SU-DHL-6 (cell line): ENCODE data around the gene GJA4.

Experiments used
- H2AFZ ChIP-seq: fragments of 200-600 bp; sonication (generic); 2 replicates; pipeline ENCODE4 v1.6.1; 2014; ENCODE audit warnings: low read depth, mild to moderate bottlenecking, moderate library complexity, mixed read lengths, antibody characterized with exemption, low read length; ENCODE audit not compliant: severe bottlenecking
- H3F3A ChIP-seq: fragments of 200-600 bp; shearing (Covaris generic); 2 replicates; pipeline ENCODE4 v1.6.0; 2016; ENCODE audit warnings: antibody characterized with exemption, mild to moderate bottlenecking; ENCODE audit not compliant: insufficient read depth
- H3K27ac ChIP-seq: fragments of 200-600 bp; sonication (generic); 2 replicates; pipeline ENCODE4 v1.5.1; 2016; ENCODE audit warnings: low read depth, mild to moderate bottlenecking, low read length, moderate library complexity, mixed read lengths
- H3K27me3 ChIP-seq: fragments of 200-600 bp; sonication (generic), shearing (Covaris generic); 2 replicates; pipeline ENCODE4 v1.6.0; 2014; ENCODE audit warnings: mild to moderate bottlenecking, low read length
- H3K36me3 ChIP-seq: fragments of 200-600 bp; sonication (generic); 2 replicates; pipeline ENCODE4 v1.6.1; 2014; ENCODE audit warnings: mild to moderate bottlenecking, low read length, mixed read lengths
- H3K4me2 ChIP-seq: fragments of 300-600, 200-600 bp; shearing (Covaris generic), sonication (generic); 2 replicates; pipeline ENCODE4 v1.6.0; 2014; ENCODE audit warnings: low read length, low read depth, mild to moderate bottlenecking; ENCODE audit not compliant: poor library complexity, severe bottlenecking
- H3K4me3 ChIP-seq: fragments of 200-600 bp; sonication (generic); 2 replicates; pipeline ENCODE4 v1.5.1; 2014; ENCODE audit warnings: antibody characterized with exemption, low read length, mild to moderate bottlenecking, mixed read lengths; ENCODE audit not compliant: insufficient read depth, poor library complexity, severe bottlenecking
- H3K79me2 ChIP-seq: fragments of 200-600 bp; sonication (generic); 2 replicates; pipeline ENCODE4 v1.6.1; 2014; ENCODE audit warnings: mild to moderate bottlenecking, low read length, moderate library complexity; ENCODE audit not compliant: insufficient read depth
- H3K9ac ChIP-seq: fragments of 200-600 bp; sonication (generic); 2 replicates; pipeline ENCODE4 v1.7.0; 2014; ENCODE audit warnings: mild to moderate bottlenecking, low read length
- H3K9me2 ChIP-seq: fragments of 200-600 bp; sonication (generic); replicated peaks from 2 replicates; pipeline ENCODE4 v1.6.1; 2014; ENCODE audit warnings: low read length; ENCODE audit not compliant: insufficient read depth
- H3K9me3 ChIP-seq: fragments of 200-600 bp; sonication (generic); 2 replicates; pipeline ENCODE4 v1.6.1; 2014; ENCODE audit warnings: low read length, mixed read lengths; ENCODE audit not compliant: insufficient read depth
- H4K20me1 ChIP-seq: fragments of 200-600 bp; sonication (generic); 2 replicates; pipeline ENCODE4 v1.6.1; 2014; ENCODE audit warnings: low read depth, mild to moderate bottlenecking, antibody characterized with exemption, low read length, moderate library complexity, mixed read lengths
- EZH2phosphoT487 ChIP-seq: fragments of 200-600 bp; sonication (generic), shearing (Covaris generic); conservative IDR thresholded peaks from 2 replicates; pipeline ENCODE4 v1.6.1; 2018; ENCODE audit warnings: mild to moderate bottlenecking, antibody characterized with exemption, low read length, moderate library complexity, mixed read lengths
- TF ChIP-seq, protein P1 (sequence below): fragments of 200-600 bp; sonication (generic); IDR thresholded peaks from one replicate; pipeline ENCODE4 v1.5.1; 2017; ENCODE audit warnings: antibody characterized with exemption, mild to moderate bottlenecking, low read length, moderate library complexity; ENCODE audit not compliant: insufficient read depth, poor library complexity, severe bottlenecking

Gene GJA4

GRCh38 chr1:34792868-34793727 lies at the start of gene GJA4:
Gene GJA4 (plus strand): TSS chr1:34792999. CDS start chr1:34794214, 1,215 bp downstream.
- Histone ChIP-seq H3K79me2 (no peaks in the 10 kb centered on the region), H3K9ac (no peak within 1 kb of the TSS), H3F3A (no peaks in the 10 kb centered on the region), H3K27ac (no peak within 1 kb of the TSS), H3K9me3 (no peaks in the 10 kb centered on the region), H3K4me2 (no peak within 1 kb of the TSS), H3K36me3 (no peaks in the 10 kb centered on the region), H3K4me3 (no peak within 1 kb of the TSS), H4K20me1 (no peaks in the 10 kb centered on the region), H2AFZ (no peak within 1 kb of the TSS), H3K9me2 (no peaks in the 10 kb centered on the region), H3K27me3 (no peaks in the 10 kb centered on the region)
- TF ChIP-seq, protein P1, sequence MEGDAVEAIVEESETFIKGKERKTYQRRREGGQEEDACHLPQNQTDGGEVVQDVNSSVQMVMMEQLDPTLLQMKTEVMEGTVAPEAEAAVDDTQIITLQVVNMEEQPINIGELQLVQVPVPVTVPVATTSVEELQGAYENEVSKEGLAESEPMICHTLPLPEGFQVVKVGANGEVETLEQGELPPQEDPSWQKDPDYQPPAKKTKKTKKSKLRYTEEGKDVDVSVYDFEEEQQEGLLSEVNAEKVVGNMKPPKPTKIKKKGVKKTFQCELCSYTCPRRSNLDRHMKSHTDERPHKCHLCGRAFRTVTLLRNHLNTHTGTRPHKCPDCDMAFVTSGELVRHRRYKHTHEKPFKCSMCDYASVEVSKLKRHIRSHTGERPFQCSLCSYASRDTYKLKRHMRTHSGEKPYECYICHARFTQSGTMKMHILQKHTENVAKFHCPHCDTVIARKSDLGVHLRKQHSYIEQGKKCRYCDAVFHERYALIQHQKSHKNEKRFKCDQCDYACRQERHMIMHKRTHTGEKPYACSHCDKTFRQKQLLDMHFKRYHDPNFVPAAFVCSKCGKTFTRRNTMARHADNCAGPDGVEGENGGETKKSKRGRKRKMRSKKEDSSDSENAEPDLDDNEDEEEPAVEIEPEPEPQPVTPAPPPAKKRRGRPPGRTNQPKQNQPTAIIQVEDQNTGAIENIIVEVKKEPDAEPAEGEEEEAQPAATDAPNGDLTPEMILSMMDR = no peak
- TF ChIP-seq EZH2phosphoT487 = no peak

- no peaks in the 10 kb centered on the region for H3K9me2 ChIP-seq
- H3K9ac ChIP-seq = no peak overlapping the region
- no peak overlapping the region for H2AFZ ChIP-seq
- no peaks in the 10 kb centered on the region for H3K9me3 ChIP-seq
- no peaks in the 10 kb centered on the region for H3K79me2 ChIP-seq
- H3K4me3 ChIP-seq = no peak overlapping the region
- H3F3A ChIP-seq = no peaks in the 10 kb centered on the region
- no peaks in the 10 kb centered on the region for H3K36me3 ChIP-seq
- H3K27ac ChIP-seq = no peak overlapping the region
- no peaks in the 10 kb centered on the region for H4K20me1 ChIP-seq
- TF ChIP-seq, protein P1 = no peak
- TF ChIP-seq EZH2phosphoT487 = no peak
- H3K27me3 ChIP-seq = no peaks in the 10 kb centered on the region
- no peak overlapping the region for H3K4me2 ChIP-seq
These were observed 49.0 kb upstream of the GJA4 start for GRCh38 chr1:34743775-34744174.

DNA sequence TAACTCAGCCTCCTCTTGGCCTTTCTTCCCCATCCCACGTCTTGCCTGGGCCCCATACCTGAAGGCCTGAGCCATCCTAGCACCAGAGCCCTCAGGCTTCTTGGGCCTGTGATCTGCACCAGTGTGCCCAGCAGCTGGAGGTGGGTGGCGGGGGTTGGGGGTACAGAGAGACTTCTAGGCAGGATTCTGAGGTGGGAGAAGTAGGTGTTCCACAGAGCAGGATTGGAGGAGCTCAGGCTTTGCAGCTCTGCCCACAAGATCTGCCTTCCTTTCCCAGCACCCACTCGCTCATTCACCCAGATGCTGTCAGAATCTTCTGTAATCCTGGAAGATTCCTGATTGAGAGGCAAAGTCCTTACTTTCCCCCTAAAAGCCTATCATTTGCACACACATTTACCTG lies 47.9 kb upstream of the GJA4 start:
- Histone ChIP-seq H3K9me3 (no peaks in the 10 kb centered on the region), H3F3A (no peaks in the 10 kb centered on the region), H3K27ac (no peak overlapping the region), H4K20me1 (no peaks in the 10 kb centered on the region), H3K36me3 (no peaks in the 10 kb centered on the region), H3K9ac (no peak overlapping the region), H2AFZ (no peak overlapping the region), H3K4me3 (no peak overlapping the region), H3K9me2 (no peaks in the 10 kb centered on the region), H3K79me2 (no peaks in the 10 kb centered on the region), H3K27me3 (no peaks in the 10 kb centered on the region), H3K4me2 (no peak overlapping the region)
- TF ChIP-seq EZH2phosphoT487 = no peak
- TF ChIP-seq, protein P1 = no peak
